Psoas muscle (tissue), 8 donors: ENCODE measurements around the gene TP53BP1. TPM values are rescaled to one million over a fixed set of nuclear protein-coding genes. Genes with fewer than 3 reads are reported as not detected.
A peak's percentile ranks its signal among the peaks of the same experiment; 100 is the strongest.

Experiments used
- ATAC-seq, 4 donors: fragments of 200-7000 bp; cut with Tn5 transposase; one replicate each; pipeline ENCODE4 v1.9.1; 2020; ENCODE audit warnings: moderate library complexity in 3 of 4, mild to moderate bottlenecking in 2 of 4
- DNase-seq, 2 donors: peaks; one replicate each; pipeline ENCODE4 v3.0.0-alpha.2; 2020
- H3K27ac ChIP-seq: fragments of 200-600 bp; one replicate; pipeline ENCODE4 v1.8.0; 2022
- H3K27me3 ChIP-seq, 3 donors: fragments of 200-600 bp in 1 of 3; one replicate each; pipeline versions ENCODE4 v1.6.1 to v1.8.0; 2013 to 2022; ENCODE audit warnings: low read length in 2 of 3, mild to moderate bottlenecking in 2 of 3, moderate library complexity in 1 of 3; ENCODE audit not compliant: insufficient read depth in 3 of 3
- H3K36me3 ChIP-seq, 2 donors: fragments of 200-600 bp in 1 of 2; one replicate each; pipeline versions ENCODE4 v1.6.1 to v1.8.0; 2013 to 2022; ENCODE audit warnings: low read depth in 1 of 2, mild to moderate bottlenecking in 1 of 2, moderate library complexity in 1 of 2; ENCODE audit not compliant: insufficient read depth in 1 of 2
- H3K4me1 ChIP-seq: fragments of 200-600 bp; one replicate; pipeline ENCODE4 v1.8.0; 2022
- H3K4me3 ChIP-seq: fragments of 200-600 bp; one replicate; pipeline ENCODE4 v1.8.0; 2022; ENCODE audit warnings: mild to moderate bottlenecking
- H3K9me3 ChIP-seq: fragments of 200-600 bp; one replicate; pipeline ENCODE4 v1.8.0; 2022
- WGBS, 3 donors: extraction: QIAGEN DNeasy Blood & Tissue Kit; methylation state at CpG; one replicate each; pipeline versions ENCODE4 v1.1.6 to v1.1.7; 2013; 5-methylcytosine and 5-hydroxymethylcytosine counted together
- intact Hi-C, 2 donors: fragments of 100-400 bp; cut with DNase I; formaldehyde crosslinking; loops; one replicate each; pipeline versions ENCODE4 v1.11.0 to v1.14.2; 2022
- polyA plus RNA-seq, 3 donors: library from polyadenylated mRNA; stranded (reverse); fragments of 200-250 nt; gene quantifications; one replicate each; pipeline ENCODE4 v1.2.3, GENCODE V29; 2013
- total RNA-seq, 4 donors: library from RNA; stranded (reverse); fragmentation: NEBNext Ultra II Directional in 2 of 4; extraction: Animal tissue kit (Norgen Biotek cat#: 25700) in 2 of 4; gene quantifications; one replicate each; pipeline versions ENCODE4 v1.2.1 to v1.2.4, GENCODE V29; 2021 to 2023
- TF ChIP-seq, protein P1 (sequence below): fragments of 200-600 bp; IDR thresholded peaks from one replicate; pipeline ENCODE4 v1.8.0; 2022; ENCODE audit warnings: antibody characterized with exemption
- donor health status: healthy with polysubstance abuse.
- donor health status: DM: no; HTN: no; CAD: no; lungs with moderate emphysema.
- donor health status: Bipolar disorder and iron deficiency.
- donor health status: healthy.
- donor health status: DM: yes; HTN: yes; CAD: no.
- donor health status: DM: no; HTN: no; CAD: no.
- donor health status: DM: no; HTN: no; CAD: no.
- donor health status: DM: yes; HTN: yes; CAD: no.

TP53BP1 gene
- total and polyA plus RNA-seq, 7 donors: 7.4 to 31.3 (median 13.9) TPM

DNA sequence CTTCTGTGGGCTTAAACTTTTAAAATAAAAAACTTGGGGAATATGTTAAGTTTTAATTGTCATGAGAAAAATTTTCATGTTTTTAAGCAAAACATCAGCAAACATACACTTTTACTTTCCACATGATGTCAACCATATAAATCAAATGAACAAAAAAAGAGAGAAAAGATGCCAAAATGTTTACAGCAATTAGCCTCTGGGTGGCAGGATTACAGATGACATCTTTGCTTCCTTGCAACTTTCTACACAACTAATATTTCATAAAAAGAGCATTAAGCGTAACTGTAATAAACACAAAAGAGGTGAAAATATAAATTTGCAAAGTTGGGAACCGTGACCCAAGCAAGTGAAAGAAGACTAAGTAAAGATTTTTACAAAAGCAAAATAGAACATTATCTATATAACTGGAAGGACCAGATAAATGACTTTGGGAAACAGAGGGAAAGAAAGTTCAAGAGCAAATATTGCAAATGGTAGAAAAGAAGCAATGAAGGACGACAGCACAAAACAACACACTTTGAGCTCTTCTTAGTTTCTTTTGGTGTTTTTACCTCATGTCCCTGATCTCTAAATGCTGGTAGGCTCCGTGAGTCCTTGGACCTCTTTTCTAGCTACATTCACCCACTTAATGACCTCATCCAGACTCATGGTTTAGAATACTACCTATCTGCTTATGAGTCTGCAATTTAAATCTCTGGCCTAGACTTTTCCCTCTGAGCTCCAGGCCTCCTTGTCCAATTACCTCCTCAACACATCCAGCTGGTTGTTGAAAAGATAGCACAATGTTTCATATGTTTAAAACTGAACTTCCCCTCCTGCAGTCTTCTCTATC, 9.4 kb downstream of the TP53BP1 start:
- intact Hi-C loops: no loop called here
- 68 to 85% (median 75%) methylated on average over 4 of the region's 4 CpGs for WGBS, 3 donors
- DNase-seq (no peak), ATAC-seq (no peak)
- Histone ChIP-seq H3K27ac (no peak overlapping the region), H3K27me3 (no peaks in the 10 kb centered on the region), H3K4me3 (no peak overlapping the region), H3K9me3 (no peaks in the 10 kb centered on the region), H3K36me3 (peaks cover 0 to 70% of the 10 kb centered on the region in 2 donors), H3K4me1 (no peaks in the 10 kb centered on the region)
- TF ChIP-seq, protein P1, sequence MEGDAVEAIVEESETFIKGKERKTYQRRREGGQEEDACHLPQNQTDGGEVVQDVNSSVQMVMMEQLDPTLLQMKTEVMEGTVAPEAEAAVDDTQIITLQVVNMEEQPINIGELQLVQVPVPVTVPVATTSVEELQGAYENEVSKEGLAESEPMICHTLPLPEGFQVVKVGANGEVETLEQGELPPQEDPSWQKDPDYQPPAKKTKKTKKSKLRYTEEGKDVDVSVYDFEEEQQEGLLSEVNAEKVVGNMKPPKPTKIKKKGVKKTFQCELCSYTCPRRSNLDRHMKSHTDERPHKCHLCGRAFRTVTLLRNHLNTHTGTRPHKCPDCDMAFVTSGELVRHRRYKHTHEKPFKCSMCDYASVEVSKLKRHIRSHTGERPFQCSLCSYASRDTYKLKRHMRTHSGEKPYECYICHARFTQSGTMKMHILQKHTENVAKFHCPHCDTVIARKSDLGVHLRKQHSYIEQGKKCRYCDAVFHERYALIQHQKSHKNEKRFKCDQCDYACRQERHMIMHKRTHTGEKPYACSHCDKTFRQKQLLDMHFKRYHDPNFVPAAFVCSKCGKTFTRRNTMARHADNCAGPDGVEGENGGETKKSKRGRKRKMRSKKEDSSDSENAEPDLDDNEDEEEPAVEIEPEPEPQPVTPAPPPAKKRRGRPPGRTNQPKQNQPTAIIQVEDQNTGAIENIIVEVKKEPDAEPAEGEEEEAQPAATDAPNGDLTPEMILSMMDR: peak; percentile 26

- H3K36me3 ChIP-seq: peaks cover 0 to 99% of the 10 kb centered on the region in 2 donors
- intact Hi-C loops: no loop called here
- no peak for DNase-seq
Measured at GRCh38 chr15:43473885-43474284, 19.1 kb downstream of the TP53BP1 start.

DNA sequence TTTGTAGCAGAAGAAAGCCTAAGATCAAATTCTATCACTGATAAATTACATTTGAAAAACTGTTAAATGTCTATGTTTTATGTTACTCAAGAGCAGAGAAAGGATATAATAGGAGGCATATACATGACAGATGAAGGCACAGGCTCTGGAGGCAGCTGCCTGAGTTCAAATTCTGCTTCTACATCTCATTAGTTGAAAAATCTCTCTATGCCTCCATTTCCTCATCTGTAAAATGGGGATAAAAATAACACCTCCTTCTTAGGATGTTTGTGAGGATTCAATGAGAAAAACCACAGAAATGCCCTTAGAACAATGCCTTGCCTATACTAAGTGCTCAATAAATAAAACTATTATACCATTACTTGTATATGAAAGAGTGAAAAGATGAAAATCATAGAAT, 21.0 kb downstream of the TP53BP1 start:
- Histone ChIP-seq H3K4me3 (no peak overlapping the region), H3K27ac (no peak overlapping the region), H3K4me1 (no peaks in the 10 kb centered on the region), H3K36me3 (peaks cover 0 to 100% of the 10 kb centered on the region in 2 donors), H3K27me3 (no peaks in the 10 kb centered on the region), H3K9me3 (no peaks in the 10 kb centered on the region)
- ATAC-seq (no peak), DNase-seq (no peak)
- intact Hi-C loops: no loop called here
- TF ChIP-seq, protein P1: no peak

More at GRCh38 chr15:43473885-43474284, 19.1 kb downstream of the TP53BP1 start:
- no peak for ATAC-seq
- Histone ChIP-seq H3K27ac (no peak overlapping the region), H3K9me3 (no peaks in the 10 kb centered on the region), H3K4me1 (no peaks in the 10 kb centered on the region), H3K27me3 (no peaks in the 10 kb centered on the region), H3K4me3 (no peak overlapping the region)
- 97 to 99% (median 97%) methylated on average over 21 to 25 of the region's 25 CpGs for WGBS, 3 donors
- TF ChIP-seq, protein P1: no peak

DNA sequence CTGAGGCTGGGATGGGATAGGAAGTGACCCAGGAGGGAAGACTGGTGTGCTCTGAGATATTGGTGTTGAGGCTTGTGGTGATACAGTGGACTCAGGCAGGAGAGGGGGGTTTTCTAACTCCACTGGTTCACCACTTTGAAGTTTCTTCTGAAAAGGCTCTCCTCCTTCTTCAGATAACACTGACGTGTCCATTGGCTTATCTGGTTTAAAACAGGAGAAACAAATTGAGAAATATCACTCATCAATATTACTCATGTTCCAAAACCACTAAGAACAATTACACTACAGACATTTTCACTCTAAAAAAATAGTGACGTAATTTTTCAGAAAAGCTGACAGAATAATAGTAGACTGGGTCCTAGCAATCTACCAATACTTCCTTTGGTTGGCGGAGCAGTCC, 23.1 kb downstream of the TP53BP1 start:
- Histone ChIP-seq H3K4me3 (no peak overlapping the region), H3K27me3 (no peaks in the 10 kb centered on the region), H3K9me3 (no peaks in the 10 kb centered on the region), H3K4me1 (no peaks in the 10 kb centered on the region), H3K27ac (no peak overlapping the region), H3K36me3 (peaks cover 0 to 98% of the 10 kb centered on the region in 2 donors)
- TF ChIP-seq, protein P1: no peak
- WGBS, 3 donors: 89 to 93% (median 90%) methylated on average over 3 of the region's 3 CpGs
- ATAC-seq: no peak
- intact Hi-C loops: no loop called here
- no peak for DNase-seq
